ENCODE data around the gene TUT4.

TUT4 gene

GRCh38 chr1:52531249-52531872 lies 21.5 kb downstream of the TUT4 start:
- no peak for DNase-seq

GRCh38 chr1:52530563-52531144 lies 22.2 kb downstream of the TUT4 start:
- DNase-seq = no peak

GRCh38 chr1:52523376-52523775 lies 29.5 kb downstream of the TUT4 start:
- no peak for DNase-seq

- DNase-seq = no peak
These were observed 32.7 kb downstream of the TUT4 start for GRCh38 chr1:52520148-52520547.

GRCh38 chr1:52518962-52519361 lies 33.9 kb downstream of the TUT4 start:
- no peak for DNase-seq

- DNase-seq = no peak
These were observed 40.9 kb downstream of the TUT4 start for GRCh38 chr1:52511851-52512615.

- no peak for DNase-seq
These were observed 41.5 kb downstream of the TUT4 start for GRCh38 chr1:52511439-52511838.

GRCh38 chr1:52506920-52507546 lies 45.9 kb downstream of the TUT4 start:
- DNase-seq = no peak

GRCh38 chr1:52506349-52506748 lies 46.5 kb downstream of the TUT4 start:
- no peak for DNase-seq

GRCh38 chr1:52504720-52505119 lies 48.2 kb downstream of the TUT4 start:
- no peak for DNase-seq

GRCh38 chr1:52503706-52504105 lies 49.2 kb downstream of the TUT4 start:
- no peak for DNase-seq

- no peak for DNase-seq
These were observed 50.1 kb downstream of the TUT4 start for GRCh38 chr1:52502789-52503188.

- DNase-seq = no peak
These were observed 65.3 kb downstream of the TUT4 start for GRCh38 chr1:52487632-52488031.

GRCh38 chr1:52482326-52483004 lies 70.4 kb downstream of the TUT4 start:
- no peak for DNase-seq

- no peak for DNase-seq
These were observed 73.8 kb downstream of the TUT4 start for GRCh38 chr1:52479076-52479475.

- no peak for DNase-seq
These were observed 75.0 kb downstream of the TUT4 start for GRCh38 chr1:52477876-52478275.

- no peak for DNase-seq
These were observed 75.9 kb downstream of the TUT4 start for GRCh38 chr1:52476943-52477342.

- no peak for DNase-seq
These were observed 78.1 kb downstream of the TUT4 start for GRCh38 chr1:52474807-52475206.

GRCh38 chr1:52473039-52473438 lies 79.9 kb downstream of the TUT4 start:
- DNase-seq = no peak

GRCh38 chr1:52472384-52472783 lies 80.5 kb downstream of the TUT4 start:
- DNase-seq = no peak

- no peak for DNase-seq
These were observed 83.8 kb downstream of the TUT4 start for GRCh38 chr1:52469108-52469507.

GRCh38 chr1:52463891-52464290 lies 89.0 kb downstream of the TUT4 start:
- no peak for DNase-seq

- no peak for DNase-seq
These were observed 91.1 kb downstream of the TUT4 start for GRCh38 chr1:52461821-52462220.

All from NCI-H1092 treated with DMSO at 0.1 percent for 48 hours (cell line).